Right kidney (tissue), 1 donor: ENCODE data around the gene UVRAG.

Experiments used
- DNase-seq: peaks from one replicate; pipeline ENCODE4 v3.0.0-alpha.2; 2016

UVRAG gene

DNA sequence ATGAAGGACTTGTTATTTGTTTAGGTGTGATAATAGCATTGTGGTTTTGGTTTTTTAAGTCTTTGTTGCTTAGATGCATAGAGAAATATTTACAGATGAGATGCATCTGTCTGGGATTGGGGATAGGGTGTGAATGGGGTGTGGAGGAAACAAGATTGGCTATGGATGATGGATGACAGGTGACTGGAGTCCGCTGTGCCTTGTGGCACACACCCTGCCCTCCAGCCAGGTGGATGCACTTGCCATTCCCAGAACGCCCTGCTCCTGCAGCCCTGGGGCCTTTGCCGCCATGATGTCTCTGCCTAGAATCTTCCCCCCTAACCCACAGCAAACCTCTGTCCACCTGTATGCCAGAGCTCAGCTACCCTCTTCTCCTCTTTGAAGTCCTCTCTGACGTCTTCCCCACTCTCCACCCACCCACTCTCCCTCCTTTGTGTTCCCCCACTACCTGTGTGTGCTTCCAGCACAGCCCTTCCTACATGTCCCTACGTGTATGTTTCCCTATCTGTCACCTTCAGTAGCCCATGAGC is 336.6 kb downstream of the UVRAG start:
- no peak for DNase-seq

DNA sequence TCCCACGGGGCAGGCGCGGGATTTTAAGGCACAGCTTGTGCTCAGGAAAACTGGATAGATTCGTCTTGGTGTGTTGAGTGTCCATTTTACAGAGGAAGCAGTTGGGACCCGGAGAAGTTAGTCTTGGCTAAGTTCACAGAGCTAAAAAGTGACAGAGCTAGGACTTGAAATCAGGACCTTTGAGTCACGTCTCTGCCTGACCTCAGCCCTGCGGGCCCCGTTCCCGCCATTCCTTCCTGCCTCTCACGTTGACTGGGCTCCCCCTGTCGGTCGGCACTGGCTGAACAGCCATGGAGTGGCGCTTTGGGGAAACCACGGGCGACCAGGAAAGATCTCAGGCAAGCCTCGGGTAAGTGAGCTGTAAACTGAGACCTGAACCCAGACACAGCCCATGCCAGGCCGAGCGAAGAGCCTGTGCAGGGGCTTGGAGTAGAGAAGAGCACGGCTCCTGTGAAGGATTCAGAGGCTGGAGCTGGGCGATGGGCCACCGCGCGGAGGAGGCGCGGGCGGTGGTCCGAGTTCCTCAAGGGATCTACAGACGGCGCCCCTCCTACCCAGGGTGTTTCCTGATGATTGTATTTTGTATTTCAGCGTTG is 337.2 kb downstream of the UVRAG start:
- peak; percentile 80 for DNase-seq

DNA sequence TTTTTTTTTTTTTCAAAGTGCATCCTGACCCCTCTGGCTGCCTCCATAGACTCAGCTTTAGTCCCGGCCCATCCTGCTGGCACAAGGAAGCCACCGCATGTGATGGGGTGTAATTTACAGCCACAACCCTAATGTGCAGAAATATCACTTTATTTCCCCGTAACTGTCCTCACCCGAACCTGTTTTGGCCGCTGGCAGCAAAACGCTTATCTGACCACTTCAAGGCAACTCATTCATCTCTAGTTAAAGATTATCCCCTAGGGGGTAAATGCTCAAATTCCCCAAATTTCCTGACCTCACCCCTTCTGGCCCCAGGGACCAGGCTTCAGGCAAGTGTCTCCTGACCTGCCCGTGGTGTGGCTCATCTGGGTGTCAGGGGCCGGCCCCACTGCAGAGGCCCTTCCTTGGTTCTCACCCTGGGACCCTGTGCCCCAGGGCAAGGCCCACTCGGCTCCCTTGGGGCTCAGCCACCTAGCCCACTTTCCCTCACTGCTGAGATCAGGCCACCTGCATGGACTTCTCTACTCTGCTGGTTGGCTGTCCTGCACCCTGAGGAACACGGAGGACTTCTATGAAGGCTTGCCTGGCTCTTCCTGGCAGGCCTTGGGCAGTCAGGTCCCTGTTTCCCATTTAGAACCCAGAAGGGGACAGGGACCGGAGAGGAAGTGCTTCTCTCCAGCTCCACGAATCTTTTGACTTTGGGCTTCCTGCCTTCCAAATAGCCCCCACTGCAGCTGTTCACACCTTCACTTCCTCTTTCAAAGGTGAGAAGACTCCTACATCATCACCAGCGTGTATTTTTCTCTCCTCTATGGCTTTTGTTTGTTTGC is 337.9 kb downstream of the UVRAG start:
- no peak for DNase-seq

DNA sequence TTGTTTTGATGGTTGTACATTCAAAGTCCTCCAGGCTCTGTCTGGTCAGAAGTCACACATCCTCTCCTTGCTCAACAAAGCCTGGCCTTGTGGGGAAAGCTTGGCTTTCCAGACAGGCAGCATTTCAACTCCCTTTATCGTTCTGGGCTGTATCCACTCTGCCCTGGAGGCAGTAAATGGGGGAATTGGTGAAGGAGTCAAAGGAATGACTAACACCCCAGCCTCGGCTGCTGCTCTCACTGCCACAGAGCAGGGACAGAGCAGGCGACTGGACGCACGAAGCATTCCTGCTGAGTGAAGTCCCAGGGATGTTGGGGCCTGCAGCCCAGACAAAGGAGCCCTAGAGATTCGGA is 338.5 kb downstream of the UVRAG start:
- no peak for DNase-seq

DNA sequence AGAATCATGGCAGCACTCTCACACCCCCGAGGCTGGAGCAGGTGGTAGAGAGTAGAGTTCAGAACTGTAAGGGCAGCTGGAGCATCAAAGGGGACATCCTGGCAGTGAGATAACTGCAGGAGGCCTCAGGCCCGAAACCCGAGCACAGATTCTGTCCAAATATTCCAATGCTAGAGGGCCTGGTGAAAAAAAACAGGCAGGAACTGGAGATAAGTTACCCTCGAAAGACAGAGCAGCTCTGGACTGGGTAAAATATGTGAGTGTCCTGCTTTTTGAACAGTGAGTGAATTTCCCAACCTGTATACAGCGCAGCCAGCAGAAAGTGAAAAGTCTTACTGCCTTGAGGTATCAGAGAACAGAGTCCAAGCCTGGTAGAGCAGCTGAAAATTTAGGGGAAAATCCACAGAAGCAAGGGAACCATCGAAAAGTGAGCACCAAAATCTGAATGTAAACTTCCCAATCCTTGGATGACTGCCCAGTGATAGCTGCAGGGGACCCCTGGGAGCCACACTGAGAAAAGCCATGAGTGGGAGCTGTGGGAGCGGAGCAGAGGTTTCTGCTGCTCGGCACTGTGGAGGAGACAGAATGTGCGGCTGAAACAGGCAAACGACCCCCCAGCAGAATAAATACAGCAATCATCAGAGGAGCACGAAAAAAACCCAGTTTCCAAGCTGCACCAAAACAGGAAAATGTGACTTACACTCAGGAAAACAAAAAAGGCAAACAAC is 340.7 kb downstream of the UVRAG start:
- DNase-seq: no peak

DNA sequence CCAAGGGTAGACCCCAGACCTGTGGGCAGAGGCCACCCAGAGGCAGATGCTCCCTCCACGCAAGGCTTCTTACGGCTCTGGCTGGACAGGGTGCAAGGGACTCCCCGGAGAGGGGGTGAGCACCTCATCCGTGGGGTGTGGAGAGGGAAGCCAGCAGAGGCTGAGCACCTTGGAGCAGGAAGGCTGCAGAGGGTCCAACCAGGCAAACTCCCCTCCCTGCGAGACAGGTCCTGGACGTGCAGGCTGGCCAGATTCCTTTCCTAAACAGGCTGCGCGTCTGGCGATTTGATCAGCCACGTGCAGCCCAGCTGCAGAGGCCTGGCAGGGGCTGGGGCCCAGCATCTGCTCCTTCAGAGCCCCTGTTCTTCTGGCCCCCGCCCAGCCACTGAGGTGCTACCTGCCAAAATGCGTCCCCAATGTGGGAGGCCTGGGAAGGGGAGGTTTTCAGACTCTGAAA is 342.0 kb downstream of the UVRAG start:
- no peak for DNase-seq

DNA sequence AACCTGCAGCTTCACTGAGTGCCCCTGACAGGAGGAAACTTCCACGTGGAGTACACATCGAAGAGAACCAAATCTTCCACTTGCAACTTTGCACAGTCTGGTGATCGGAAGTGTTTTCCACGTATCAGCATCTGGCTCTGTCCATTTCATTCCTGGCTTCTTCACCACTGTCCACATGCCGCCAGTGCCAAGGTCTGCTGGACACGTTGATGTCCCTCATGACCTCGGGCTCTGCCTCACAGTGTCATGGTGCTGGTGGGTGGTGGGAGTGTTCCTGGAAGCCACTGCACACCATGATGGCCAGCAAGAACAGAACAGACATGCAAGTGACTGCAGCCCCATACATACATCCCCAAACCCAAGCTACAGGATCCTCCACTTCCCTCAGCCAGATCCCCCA is 342.9 kb downstream of the UVRAG start:
- no peak for DNase-seq

DNA sequence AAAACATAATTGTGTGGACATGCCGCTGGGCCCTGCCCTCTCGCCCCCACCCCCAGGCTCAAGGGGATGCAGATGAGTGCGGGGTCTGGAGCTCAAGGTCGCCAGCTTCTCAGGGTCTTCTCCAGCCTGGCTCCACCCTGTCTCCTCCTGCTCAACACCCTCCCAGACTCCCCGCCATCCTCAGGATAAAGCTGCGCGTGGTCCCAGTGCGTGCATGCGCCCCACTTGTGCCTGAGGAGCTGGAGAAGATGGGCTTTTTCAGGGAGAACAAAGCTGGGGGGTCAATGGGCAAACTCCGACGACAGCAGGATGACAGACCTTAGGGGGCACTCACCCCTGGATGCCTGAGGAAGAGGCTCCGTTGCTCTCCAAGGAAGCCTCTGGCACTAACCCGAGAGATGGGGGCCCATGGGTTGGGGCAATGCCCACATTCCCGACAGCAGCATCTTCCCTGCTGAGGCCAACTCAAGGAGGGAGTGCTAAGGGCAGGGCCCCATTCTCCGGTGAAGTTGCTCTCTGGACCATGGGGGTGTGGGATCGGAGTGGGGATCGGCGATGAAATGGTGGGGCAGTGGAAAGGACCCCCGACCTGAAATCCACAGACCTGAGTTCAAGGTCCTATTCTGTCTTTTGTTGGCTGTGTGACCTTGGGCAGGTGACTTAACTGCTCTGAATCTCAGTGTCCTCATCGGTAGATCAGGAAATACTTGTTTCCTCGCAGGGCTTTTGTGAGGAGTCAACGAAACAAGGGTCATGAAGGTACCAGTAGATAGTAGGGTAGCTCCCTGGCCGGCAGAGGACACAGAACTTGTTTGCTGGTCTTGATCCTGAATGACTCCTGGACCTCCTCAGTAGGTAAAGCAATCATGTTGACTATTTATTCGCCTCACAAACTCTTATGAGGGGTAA is 343.6 kb downstream of the UVRAG start:
- no peak for DNase-seq

DNA sequence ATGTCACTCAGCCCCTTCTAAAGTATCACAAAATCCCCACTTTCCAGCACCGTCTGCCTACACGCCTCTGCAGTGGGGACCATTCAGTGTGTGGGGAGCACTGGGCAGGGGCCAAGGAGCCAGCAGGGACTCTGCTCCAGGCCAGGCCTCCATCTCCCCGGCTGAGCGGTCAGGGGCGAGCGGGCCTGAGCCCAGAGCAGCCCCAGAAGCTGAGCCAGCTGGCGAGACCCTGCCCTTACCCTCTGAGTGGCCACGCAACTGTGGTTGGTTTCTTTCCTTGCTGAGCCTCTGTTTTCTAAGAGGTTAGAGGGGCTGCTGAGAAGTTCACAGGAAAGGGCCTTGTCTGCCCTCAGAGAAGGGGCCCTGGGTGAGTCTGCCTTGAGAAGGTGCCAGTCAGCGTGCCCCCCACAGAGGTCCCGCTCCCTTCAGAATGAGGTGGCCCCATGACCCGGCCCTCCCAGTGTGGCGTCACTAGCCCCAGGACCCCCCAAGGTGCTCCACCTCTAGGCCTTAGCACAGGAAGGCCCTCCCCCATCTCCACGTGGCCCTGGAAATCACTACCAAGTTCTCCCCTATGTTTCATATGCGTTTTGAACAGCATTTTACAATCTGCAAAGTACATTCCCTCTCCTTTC is 344.4 kb downstream of the UVRAG start:
- DNase-seq: no peak

DNA sequence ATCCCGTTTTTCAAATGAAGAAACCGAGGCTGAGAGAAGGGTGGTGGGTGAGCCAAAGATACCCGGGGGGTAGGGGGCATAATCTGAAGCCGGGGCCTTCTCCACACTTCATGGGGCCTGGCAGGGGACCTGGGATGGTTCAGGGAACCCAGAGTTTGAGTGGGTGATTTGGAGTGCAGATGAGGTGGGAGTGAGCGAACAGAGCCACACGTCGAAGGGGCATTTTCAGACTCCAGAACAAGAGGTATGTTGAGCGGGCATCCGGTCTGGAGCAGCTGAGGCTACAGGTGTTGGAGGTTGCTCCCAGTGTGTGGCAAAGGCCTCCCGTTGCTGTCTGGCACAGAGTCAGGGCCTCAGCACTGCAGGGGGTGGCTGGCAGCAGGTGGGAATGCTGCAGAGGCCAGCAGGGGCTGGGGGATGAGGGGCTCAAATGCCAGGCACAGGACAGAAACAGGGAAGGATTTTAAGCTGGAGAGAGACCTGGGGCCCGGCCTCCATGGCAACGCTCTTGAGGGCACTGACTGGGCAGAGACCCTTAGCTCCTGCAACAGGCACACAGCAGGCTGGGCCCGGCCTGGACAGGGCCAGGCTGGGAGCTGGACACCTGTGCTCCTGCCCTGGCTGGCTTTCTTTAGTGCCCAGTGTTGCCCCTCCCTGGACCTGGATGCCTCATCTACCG is 345.1 kb downstream of the UVRAG start:
- no peak for DNase-seq

DNA sequence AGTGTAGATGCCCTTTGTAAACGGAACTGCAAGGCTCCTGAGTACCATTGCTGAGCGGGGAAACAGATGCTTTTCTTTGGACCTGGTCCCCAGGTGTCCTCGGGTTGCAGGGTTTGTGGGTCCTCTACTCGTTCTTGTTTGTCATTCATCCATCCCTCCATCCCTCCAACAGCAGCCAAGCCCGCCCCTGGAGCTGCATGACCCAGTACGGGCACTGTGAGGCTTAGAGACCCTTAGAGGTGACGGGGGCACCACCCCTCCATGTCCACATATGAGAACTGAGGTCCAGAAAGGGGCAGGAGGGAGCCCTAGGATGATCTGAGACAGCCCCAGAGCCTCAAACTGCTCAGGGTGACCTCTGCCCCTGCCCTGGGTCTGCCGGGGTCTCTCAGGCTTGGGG is 345.8 kb downstream of the UVRAG start:
- DNase-seq: no peak

DNA sequence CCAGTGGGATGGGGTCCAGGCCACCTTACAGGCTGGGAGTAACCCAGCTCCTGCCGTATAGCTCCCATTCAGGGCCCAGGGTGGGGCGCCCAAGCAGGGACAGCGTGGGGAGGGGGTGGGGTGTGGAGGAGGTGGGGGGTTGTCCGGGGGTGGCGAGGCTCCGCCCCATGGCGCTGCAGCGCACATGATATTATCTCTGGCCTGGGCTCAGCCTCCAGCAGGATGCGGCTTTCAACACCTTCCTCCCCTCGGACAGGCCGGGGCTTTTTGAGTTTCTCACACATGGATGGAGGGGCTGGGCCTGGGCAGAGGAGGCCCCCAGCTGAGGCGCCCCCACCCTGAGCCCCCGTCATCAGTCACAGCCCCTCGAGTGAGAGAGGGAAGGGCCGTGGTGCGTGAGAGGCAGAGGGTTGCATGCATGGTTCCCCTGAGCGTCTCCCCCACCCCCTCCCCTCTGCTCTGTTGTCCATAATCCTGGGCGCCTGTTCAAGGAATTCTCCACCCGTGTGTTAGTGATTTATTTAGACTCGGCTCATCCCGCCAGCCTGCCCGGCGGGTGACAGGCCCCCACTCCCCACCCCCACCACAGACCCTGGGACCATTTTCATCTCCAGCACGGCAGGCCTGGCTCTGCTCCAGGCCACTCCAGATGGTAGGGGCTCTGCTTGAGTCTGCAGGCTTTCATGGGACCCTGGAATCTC is 346.4 kb downstream of the UVRAG start:
- DNase-seq: no peak

DNA sequence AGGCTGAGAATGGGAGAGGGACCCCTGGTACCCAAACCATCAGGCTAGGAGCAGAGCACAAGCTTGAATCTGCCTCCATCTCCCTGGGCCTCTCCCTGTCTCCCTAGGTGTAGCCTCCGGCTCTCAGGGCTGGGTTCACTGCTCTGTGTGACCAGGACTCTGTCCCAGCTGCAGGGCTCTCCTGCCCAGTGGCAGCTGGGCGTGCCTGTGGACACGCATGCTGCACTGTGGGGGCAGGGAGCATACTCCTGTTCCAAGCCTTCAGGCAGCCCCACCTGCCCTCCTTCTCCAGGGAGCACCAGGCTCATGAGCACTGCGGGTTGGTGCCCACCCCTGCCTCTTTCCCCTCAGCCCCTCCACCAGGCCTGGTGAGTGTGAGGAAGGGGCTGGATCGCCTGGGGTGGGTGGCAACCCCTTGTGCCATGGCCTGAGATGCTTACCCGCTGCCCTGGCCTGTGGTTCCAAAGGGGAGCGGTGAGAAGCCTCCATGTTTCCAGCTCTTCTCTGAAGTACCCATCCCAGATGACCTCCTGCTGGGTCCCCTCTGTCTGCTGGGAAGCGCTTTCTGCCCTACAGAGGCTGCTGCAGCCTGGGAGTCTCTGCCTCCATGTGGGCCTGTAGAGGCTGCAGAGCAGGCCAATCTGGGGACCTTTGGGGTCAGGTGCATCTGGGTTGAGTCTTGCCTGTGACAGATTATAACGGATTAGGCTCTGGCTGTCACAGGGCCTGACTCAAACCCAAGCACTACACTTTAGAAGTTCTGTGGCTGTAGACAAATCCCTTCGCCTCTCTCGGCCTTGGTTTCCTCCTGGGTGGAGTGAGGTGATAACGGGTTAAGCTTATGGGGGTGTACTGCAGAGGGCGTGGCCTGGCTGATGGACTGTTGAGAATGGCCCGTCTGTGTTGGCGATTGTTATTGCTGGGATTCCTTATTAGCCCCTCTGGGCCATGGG is 347.6 kb downstream of the UVRAG start:
- no peak for DNase-seq

DNA sequence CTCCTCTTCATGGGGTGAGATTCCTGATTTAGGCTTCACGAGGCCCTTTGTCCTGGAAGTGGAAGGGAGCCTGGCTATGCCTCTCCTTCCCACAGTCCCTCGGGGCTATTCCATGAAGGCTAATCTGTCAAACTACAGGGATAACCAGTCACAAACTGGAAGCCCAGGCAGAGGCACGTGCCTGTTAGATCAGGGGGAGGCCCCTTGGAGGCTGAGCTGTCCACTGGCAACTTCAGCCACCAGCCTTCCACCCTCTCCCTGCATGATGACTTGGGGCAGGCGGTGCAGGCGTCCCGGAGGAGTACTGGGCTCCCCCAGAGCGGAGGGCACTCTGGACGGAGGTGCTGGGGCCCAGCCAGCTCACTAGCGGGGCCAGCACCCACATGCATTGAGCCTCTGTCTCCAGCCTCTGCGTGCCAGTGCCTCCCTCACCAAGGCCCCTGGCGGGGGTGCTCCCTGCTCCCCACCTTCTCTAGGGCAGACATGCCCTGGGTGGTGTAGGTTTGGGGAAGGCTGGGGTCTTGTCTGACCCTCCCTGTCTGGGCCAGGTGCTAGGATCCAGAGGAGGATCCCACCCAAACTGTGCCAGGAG is 348.4 kb downstream of the UVRAG start:
- no peak for DNase-seq

DNA sequence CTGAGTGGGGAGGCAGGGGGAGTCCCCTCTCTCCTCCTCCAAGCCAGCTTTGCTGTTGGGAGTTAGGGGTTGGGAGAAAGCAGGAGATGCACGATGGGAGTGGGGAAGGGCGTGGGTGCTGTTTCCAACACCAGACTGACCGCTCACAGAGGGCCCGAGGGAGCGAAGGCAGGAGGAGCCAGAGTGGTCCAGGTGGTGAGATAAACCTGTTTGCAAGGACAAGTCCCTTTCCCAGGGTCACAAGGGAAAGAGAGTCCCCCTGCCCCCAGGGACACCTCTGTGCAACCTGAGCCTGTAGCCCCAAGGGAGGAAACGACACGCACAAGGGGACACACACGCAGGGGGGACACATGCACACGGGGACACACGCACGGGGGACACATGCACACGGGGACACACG is 349.1 kb downstream of the UVRAG start:
- no peak for DNase-seq

DNA sequence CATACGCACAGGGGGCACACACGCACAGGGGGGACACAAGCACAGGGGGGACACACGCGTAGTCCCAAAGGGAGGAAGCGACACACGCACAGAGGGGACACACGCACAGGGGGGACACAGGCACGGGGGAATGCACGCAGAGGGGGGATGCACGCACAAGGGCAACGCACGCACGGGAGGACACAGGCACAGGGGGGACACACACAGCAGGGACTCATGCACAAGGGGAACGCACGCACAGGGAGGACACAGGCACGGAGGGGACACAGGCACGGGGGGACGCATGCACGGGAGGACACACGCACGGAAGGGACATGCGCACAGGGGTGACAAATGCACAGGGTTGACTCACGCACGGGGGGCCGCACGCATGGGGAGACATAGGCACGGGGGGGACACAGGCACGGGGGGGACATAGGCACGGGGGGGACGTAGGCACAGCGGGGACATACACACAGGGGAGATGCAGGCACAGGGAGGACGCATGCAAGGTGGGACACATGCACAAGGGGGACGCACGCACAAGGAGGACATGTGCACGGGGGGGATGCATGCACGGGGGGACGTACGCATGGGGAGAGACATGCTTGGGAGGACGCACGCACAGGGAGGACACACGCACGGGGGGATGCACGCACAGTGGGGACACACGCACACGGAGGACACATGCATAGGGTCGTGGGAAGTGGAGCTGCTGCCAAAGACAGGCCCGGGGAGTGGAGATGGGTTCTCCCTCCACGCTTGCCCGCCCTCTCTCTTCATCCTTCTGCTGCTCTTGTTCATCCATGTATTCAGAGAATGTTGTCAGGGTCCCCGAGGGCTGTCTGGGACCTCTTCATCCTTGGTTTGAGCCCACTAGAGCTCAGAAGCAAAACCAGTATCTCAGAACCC is 350.1 kb downstream of the UVRAG start:
- no peak for DNase-seq

DNA sequence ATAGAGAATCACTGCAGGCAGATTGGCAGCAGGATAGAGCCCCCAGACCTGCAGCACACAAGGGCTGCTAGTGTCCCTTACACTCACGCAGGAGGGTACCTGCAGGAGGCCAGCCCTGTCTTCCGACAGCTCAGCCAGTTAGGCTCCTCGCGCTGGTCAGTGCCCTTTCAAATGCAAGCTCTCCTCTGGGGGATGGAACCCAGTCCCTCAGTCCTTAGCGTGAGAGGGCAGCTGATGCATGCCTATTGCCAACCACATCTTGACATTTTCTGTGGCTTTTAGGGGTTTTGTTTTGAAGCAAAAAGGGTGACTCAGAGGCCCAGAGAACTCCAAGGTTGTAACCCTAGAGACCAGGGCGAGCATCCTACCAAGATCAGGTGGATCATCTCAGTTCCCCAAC is 351.3 kb downstream of the UVRAG start:
- no peak for DNase-seq

DNA sequence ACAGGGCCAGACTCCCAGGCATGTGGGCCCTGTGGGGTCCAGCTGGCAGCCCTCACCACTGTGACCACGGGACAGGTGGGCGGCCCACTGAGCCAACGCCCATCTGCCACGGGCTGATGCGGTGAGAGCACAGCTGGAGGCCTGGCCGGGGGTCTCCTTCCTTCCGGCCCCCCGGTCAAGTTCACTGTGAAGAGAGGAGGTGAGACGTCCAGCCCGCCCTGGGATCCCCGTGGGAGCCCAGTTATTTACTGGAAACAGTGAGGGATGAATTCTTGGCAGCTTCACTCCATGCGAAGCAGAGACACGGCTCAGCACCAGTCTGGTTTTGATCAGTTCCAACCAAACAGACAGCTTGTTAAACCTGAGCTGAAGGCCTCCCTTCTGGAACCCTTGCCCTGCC is 352.6 kb downstream of the UVRAG start:
- DNase-seq: no peak
